Gastrocnemius medialis (tissue), 4 donors: ENCODE measurements around the gene ZIC5.

Experiments used
- POLR2A ChIP-seq, 2 donors: fragments of 450-650 bp; IDR thresholded peaks; one replicate each; pipeline ENCODE4 v1.6.1; 2017; ENCODE audit warnings: antibody characterized with exemption in 2 of 2, mild to moderate bottlenecking in 2 of 2, moderate library complexity in 2 of 2
- TF ChIP-seq, protein P1 (sequence below), 5 experiments: fragments of 450-650 bp in 3 of 5; fragments of 200-600 bp in 2 of 5; sonication (generic) in 2 of 5; IDR thresholded peaks in 4 of 5; conservative IDR thresholded peaks in 1 of 5; 1 replicate in 4 of 5; 2 replicates in 1 of 5; pipeline ENCODE4 v1.5.1; 2016 to 2019; ENCODE audit warnings: antibody characterized with exemption in 5 of 5, mild to moderate bottlenecking in 3 of 5, moderate library complexity in 3 of 5

DNA sequence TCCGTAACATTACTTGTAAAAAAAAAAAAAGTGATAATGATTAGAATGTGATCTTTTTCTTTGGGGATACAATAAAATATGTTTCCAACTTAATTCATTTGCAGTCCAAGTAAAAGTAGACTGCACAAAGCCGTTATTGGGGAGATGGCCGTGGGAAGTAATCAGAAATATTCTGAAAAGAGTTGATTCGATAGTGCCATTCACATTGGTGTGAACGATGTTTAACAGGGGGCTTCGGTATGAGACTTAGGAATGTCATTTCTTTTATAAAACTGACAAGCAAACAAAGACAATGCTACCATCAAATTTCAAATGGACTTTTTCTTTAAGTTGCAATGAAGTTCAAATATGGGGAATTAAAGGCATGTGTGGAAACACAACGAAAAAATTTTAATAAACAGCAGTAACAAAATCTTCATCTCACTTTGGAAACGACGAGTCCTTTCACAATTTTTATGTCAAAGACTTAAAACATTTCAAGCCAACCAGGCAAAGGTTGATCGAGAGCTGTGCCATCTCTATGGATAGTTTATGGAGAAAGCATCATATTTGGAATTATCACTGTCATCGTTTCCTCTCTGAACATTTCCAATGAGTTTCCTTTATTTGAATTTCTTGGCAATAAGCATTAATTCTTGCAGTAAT lies 1.7 kb upstream of the ZIC5 start:
- TF ChIP-seq, protein P1, sequence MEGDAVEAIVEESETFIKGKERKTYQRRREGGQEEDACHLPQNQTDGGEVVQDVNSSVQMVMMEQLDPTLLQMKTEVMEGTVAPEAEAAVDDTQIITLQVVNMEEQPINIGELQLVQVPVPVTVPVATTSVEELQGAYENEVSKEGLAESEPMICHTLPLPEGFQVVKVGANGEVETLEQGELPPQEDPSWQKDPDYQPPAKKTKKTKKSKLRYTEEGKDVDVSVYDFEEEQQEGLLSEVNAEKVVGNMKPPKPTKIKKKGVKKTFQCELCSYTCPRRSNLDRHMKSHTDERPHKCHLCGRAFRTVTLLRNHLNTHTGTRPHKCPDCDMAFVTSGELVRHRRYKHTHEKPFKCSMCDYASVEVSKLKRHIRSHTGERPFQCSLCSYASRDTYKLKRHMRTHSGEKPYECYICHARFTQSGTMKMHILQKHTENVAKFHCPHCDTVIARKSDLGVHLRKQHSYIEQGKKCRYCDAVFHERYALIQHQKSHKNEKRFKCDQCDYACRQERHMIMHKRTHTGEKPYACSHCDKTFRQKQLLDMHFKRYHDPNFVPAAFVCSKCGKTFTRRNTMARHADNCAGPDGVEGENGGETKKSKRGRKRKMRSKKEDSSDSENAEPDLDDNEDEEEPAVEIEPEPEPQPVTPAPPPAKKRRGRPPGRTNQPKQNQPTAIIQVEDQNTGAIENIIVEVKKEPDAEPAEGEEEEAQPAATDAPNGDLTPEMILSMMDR (IDR thresholded peaks at IDR 0.05 in 4 of 5, conservative IDR thresholded peaks at IDR 0.05 in 1 of 5): no peak
- TF ChIP-seq POLR2A (IDR thresholded peaks at IDR 0.05): no peak
